CD4-positive, alpha-beta memory T cell (primary cell): ENCODE measurements around the gene TNNC2. TPM values are rescaled to one million over a fixed set of nuclear protein-coding genes. Genes with fewer than 3 reads are reported as not detected.
A peak's percentile ranks its signal among the peaks of the same experiment; 100 is the strongest.

Experiments used
- CTCF ChIA-PET: fragments of 350-600 bp; sonication (Branson Sonifier 250); formaldehyde crosslinking; loops from one replicate; lab custom pipeline; 2021; ENCODE audit warnings: inconsistent platforms; ENCODE audit not compliant: partially characterized antibody; lab: Charles Lee
- POLR2A ChIA-PET: fragments of 350-600 bp; sonication (Branson Sonifier 250); formaldehyde crosslinking; loops from one replicate; lab custom pipeline; 2021; ENCODE audit not compliant: partially characterized antibody; lab: Charles Lee
- DNase-seq, 5 donors: peaks; one replicate each; pipeline versions ENCODE4 v3.0.0 to v3.0.0-alpha.2; 2020 to 2022; ENCODE audit warnings: mixed read lengths in 1 of 5
- H3K27ac ChIP-seq: one replicate; pipeline ENCODE4 v1.7.0; 2013; ENCODE audit warnings: low read depth, low read length
- H3K27me3 ChIP-seq: 2 replicates; pipeline ENCODE4 v1.7.0; 2013; ENCODE audit warnings: mild to moderate bottlenecking, low read length, moderate library complexity; ENCODE audit not compliant: insufficient read depth
- H3K36me3 ChIP-seq: 2 replicates; pipeline ENCODE4 v1.7.0; 2013; ENCODE audit warnings: mild to moderate bottlenecking, low read length, moderate library complexity; ENCODE audit not compliant: insufficient read depth
- H3K4me1 ChIP-seq: 2 replicates; pipeline ENCODE4 v1.7.0; 2013; ENCODE audit warnings: mild to moderate bottlenecking, low read length, moderate library complexity; ENCODE audit not compliant: insufficient read depth
- H3K4me3 ChIP-seq, 2 donors: one replicate each; pipeline ENCODE4 v1.7.0; 2013; ENCODE audit warnings: low read length in 2 of 2, mild to moderate bottlenecking in 1 of 2
- H3K9me3 ChIP-seq, 2 donors: one replicate each; pipeline ENCODE4 v1.7.0; 2013; ENCODE audit warnings: low read length in 2 of 2, control low read depth in 1 of 2; ENCODE audit not compliant: control insufficient read depth in 1 of 2
- H3K27ac Mint-ChIP-seq, 7 donors: one replicate each; pipeline ENCODE4 v1.8.0; 2020 to 2021; ENCODE audit warnings: mixed read lengths in 7 of 7, mild to moderate bottlenecking in 6 of 7, inconsistent platforms in 3 of 7, moderate library complexity in 3 of 7
- H3K27me3 Mint-ChIP-seq, 2 donors: one replicate each; pipeline ENCODE4 v1.8.0; 2020 to 2021; ENCODE audit warnings: mixed read lengths in 2 of 2
- H3K36me3 Mint-ChIP-seq, 2 donors: one replicate each; pipeline ENCODE4 v1.8.0; 2020 to 2021; ENCODE audit warnings: mixed read lengths in 2 of 2, inconsistent platforms in 1 of 2, mild to moderate bottlenecking in 1 of 2
- H3K4me1 Mint-ChIP-seq, 4 donors: one replicate each; pipeline ENCODE4 v1.8.0; 2020 to 2021; ENCODE audit warnings: mixed read lengths in 4 of 4, mild to moderate bottlenecking in 1 of 4
- H3K4me3 Mint-ChIP-seq, 8 donors: one replicate each; pipeline ENCODE4 v1.8.0; 2020 to 2021; ENCODE audit warnings: mixed read lengths in 8 of 8, mild to moderate bottlenecking in 7 of 8, moderate library complexity in 6 of 8, inconsistent platforms in 3 of 8
- H3K9me3 Mint-ChIP-seq, 8 donors: one replicate each; pipeline ENCODE4 v1.8.0; 2020 to 2021; ENCODE audit warnings: mixed read lengths in 8 of 8, mild to moderate bottlenecking in 5 of 8, inconsistent platforms in 3 of 8, moderate library complexity in 1 of 8
- intact Hi-C: fragments of 100-400 bp; cut with micrococcal nuclease; formaldehyde crosslinking; loops from one replicate; pipeline ENCODE4 v1.15.1; 2023
- polyA plus RNA-seq, 2 donors: library from polyadenylated mRNA; unstranded; fragments of 300-500 nt; fragmentation: Illumina TruSeq; gene quantifications; one replicate each; pipeline ENCODE4 v1.2.3, GENCODE V29; 2021
- total RNA-seq, 2 experiments: library from RNA; stranded (reverse); gene quantifications; one replicate each; pipeline ENCODE4 v1.2.3, GENCODE V29; 2021

Gene TNNC2
- total and polyA plus RNA-seq, 4 experiments from 2014 or later = 0.61 to 0.67 TPM; not detected in 2

- H3K36me3 Mint-ChIP-seq = peaks cover 36 to 52% of the 10 kb centered on the region in 2 donors
- intact Hi-C loops = loop anchor here (10.0 kb wide), 1 partner anchor 55 kb away; the partner anchor contains the start of genes DNTTIP1 and WFDC3
- CTCF ChIA-PET = no interaction called here
Measured at GRCh38 chr20:45850238-45850637, 23.1 kb upstream of the TNNC2 start.

DNA sequence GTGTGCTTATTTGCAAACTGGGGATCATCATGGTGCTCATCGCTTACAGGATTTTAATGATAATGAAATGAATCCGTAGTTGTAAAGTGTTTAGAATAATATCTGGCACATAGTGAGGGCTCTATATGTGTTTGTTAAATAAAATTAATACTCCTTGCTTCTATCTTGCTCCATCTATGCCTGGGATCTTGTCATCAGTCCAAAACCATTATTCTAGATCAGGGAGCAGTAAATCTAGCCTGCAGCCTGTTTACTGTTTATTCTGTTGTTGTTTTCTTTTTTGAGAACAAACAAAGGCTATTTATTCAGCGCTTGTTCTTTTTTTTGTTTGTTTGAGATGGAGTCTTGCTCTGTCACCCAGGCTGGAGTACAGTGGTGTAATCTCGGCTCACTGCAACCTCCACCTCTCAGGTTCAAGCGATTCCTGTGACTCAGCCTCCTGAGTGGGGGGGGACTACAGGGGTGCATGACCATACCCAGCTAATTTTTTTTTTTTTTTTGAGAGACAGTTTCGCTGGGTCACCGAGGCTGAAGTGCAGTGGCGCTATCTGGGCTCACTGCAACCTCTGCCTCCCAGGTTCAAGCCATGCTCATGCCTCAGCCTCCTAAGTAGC is 22.0 kb upstream of the TNNC2 start:
- DNase-seq = no peak
- intact Hi-C loops = no loop called here
- peak overlapping the region in 2 of 7 donors; percentile 6 to 12 for H3K27ac Mint-ChIP-seq
- H3K27me3 Mint-ChIP-seq = no peaks in the 10 kb centered on the region
- Histone ChIP-seq H3K4me1 (no peaks in the 10 kb centered on the region), H3K27me3 (no peaks in the 10 kb centered on the region), H3K9me3 (no peaks in the 10 kb centered on the region), H3K36me3 (peaks cover 48% of the 10 kb centered on the region), H3K27ac (no peak overlapping the region), H3K4me3 (no peak overlapping the region)
- no peaks in the 10 kb centered on the region for H3K9me3 Mint-ChIP-seq
- H3K4me3 Mint-ChIP-seq = no peak overlapping the region
- ChIA-PET POLR2A (interaction anchor here (1.3 kb wide), 1 partner anchor 32 kb away, joined by 6 read pairs; the partner anchor contains the start of gene ZSWIM1), CTCF (interaction anchor here (0.6 kb wide), 1 partner anchor 112 kb away, joined by 3 read pairs; no protein-coding TSS in a partner anchor)
- H3K36me3 Mint-ChIP-seq = peaks cover 42 to 56% of the 10 kb centered on the region in 2 donors
- peaks cover 2 to 22% (median 6%) of the 10 kb centered on the region in 4 donors for H3K4me1 Mint-ChIP-seq

More at GRCh38 chr20:45850238-45850637, 23.1 kb upstream of the TNNC2 start:
- H3K27ac ChIP-seq = no peak overlapping the region
- POLR2A ChIA-PET = interaction anchor here (1.3 kb wide), 1 partner anchor 31 kb away, joined by 6 read pairs; the partner anchor contains the start of gene ZSWIM1
- no peaks in the 10 kb centered on the region for H3K27me3 ChIP-seq
- H3K9me3 ChIP-seq = no peaks in the 10 kb centered on the region
- H3K36me3 ChIP-seq = peaks cover 47% of the 10 kb centered on the region
- DNase-seq = no peak
- peaks cover 11% of the 10 kb centered on the region for H3K4me1 ChIP-seq
- peak overlapping the region in 2 of 7 donors; percentile 18 to 66 for H3K27ac Mint-ChIP-seq
- H3K9me3 Mint-ChIP-seq = no peaks in the 10 kb centered on the region
- H3K4me1 Mint-ChIP-seq = peaks cover 7 to 33% (median 9%) of the 10 kb centered on the region in 4 donors
- H3K27me3 Mint-ChIP-seq = no peaks in the 10 kb centered on the region
- no peak overlapping the region for H3K4me3 ChIP-seq
- H3K4me3 Mint-ChIP-seq = peak overlapping the region in 1 of 8 donors; percentile 6

- no peak for DNase-seq
- H3K36me3 Mint-ChIP-seq = peaks cover 38 to 57% of the 10 kb centered on the region in 2 donors
- H3K27ac Mint-ChIP-seq = no peak overlapping the region
- no peak overlapping the region for H3K4me3 Mint-ChIP-seq
- CTCF ChIA-PET = no interaction called here
- POLR2A ChIA-PET = no interaction called here
- H3K9me3 ChIP-seq = no peaks in the 10 kb centered on the region
- H3K27ac ChIP-seq = no peak overlapping the region
- H3K36me3 ChIP-seq = peaks cover 48% of the 10 kb centered on the region
- H3K27me3 ChIP-seq = no peaks in the 10 kb centered on the region
- H3K9me3 Mint-ChIP-seq = no peaks in the 10 kb centered on the region
- H3K4me1 ChIP-seq = no peaks in the 10 kb centered on the region
- no peak overlapping the region for H3K4me3 ChIP-seq
- H3K4me1 Mint-ChIP-seq = peaks cover under 1 to 16% (median 2%) of the 10 kb centered on the region in 4 donors
- intact Hi-C loops = no loop called here
- H3K27me3 Mint-ChIP-seq = no peaks in the 10 kb centered on the region
Measured at GRCh38 chr20:45848421-45848820, 21.3 kb upstream of the TNNC2 start.

- peak overlapping the region in 1 of 8 donors; percentile 31 for H3K4me3 Mint-ChIP-seq
- no peaks in the 10 kb centered on the region for H3K27me3 ChIP-seq
- H3K36me3 Mint-ChIP-seq = peaks cover 32 to 58% of the 10 kb centered on the region in 2 donors
- H3K4me1 Mint-ChIP-seq = peaks cover 0 to 6% (median 1%) of the 10 kb centered on the region in 4 donors
- intact Hi-C loops = no loop called here
- no peak overlapping the region for H3K4me3 ChIP-seq
- H3K9me3 ChIP-seq = no peaks in the 10 kb centered on the region
- ChIA-PET CTCF (no interaction called here), POLR2A (no interaction called here)
- H3K9me3 Mint-ChIP-seq = no peaks in the 10 kb centered on the region
- peaks cover 60% of the 10 kb centered on the region for H3K36me3 ChIP-seq
- no peak overlapping the region for H3K27ac ChIP-seq
- no peaks in the 10 kb centered on the region for H3K4me1 ChIP-seq
- H3K27me3 Mint-ChIP-seq = no peaks in the 10 kb centered on the region
- H3K27ac Mint-ChIP-seq = peak overlapping the region in 1 of 7 donors; percentile 22
- DNase-seq = no peak
Measured at GRCh38 chr20:45845452-45845851, 18.3 kb upstream of the TNNC2 start.

DNA sequence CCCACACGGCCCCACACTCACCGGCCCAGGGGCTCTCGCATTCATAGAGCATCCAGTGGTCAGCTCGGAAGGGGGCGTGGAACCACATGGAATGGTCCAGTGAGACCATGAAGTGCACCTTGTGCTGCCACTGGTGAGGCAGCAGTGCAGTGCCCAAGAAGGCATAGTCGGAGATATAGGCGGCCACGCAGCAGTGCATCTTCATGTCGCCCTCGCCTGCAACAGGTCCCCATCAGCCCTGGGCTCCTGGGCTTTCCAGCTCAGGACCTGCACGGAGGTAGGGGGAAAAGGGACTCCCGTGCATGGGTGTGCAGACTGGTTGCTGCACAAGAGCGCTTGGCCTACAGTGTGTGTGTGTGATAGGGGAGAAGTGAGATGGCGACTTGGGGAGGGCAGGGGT is 16.4 kb upstream of the TNNC2 start:
- no peaks in the 10 kb centered on the region for H3K27me3 Mint-ChIP-seq
- intact Hi-C loops = no loop called here
- H3K36me3 ChIP-seq = peaks cover 56% of the 10 kb centered on the region
- H3K4me3 Mint-ChIP-seq = no peak overlapping the region
- no peaks in the 10 kb centered on the region for H3K9me3 Mint-ChIP-seq
- H3K27ac Mint-ChIP-seq = peak overlapping the region in 2 of 7 donors; percentile 30 to 65
- H3K4me1 Mint-ChIP-seq = peaks cover 0 to 2% (median 0%) of the 10 kb centered on the region in 4 donors
- ChIA-PET CTCF (no interaction called here), POLR2A (no interaction called here)
- no peaks in the 10 kb centered on the region for H3K9me3 ChIP-seq
- no peak overlapping the region for H3K27ac ChIP-seq
- H3K4me3 ChIP-seq = no peak overlapping the region
- H3K27me3 ChIP-seq = no peaks in the 10 kb centered on the region
- DNase-seq = no peak
- H3K36me3 Mint-ChIP-seq = peaks cover 22 to 49% of the 10 kb centered on the region in 2 donors
- no peaks in the 10 kb centered on the region for H3K4me1 ChIP-seq

- Histone ChIP-seq H3K4me1 (no peaks in the 10 kb centered on the region), H3K27me3 (no peaks in the 10 kb centered on the region), H3K4me3 (no peak overlapping the region), H3K36me3 (peaks cover 50% of the 10 kb centered on the region), H3K27ac (no peak overlapping the region), H3K9me3 (no peaks in the 10 kb centered on the region)
- intact Hi-C loops = no loop called here
- POLR2A ChIA-PET = interaction anchor here (0.8 kb wide), 1 partner anchor 17 kb away, joined by 3 read pairs; no protein-coding TSS in a partner anchor
- CTCF ChIA-PET = no interaction called here
- DNase-seq = no peak
- H3K27me3 Mint-ChIP-seq = no peaks in the 10 kb centered on the region
- no peaks in the 10 kb centered on the region for H3K4me1 Mint-ChIP-seq
- H3K36me3 Mint-ChIP-seq = peaks cover 17 to 43% of the 10 kb centered on the region in 2 donors
- no peaks in the 10 kb centered on the region for H3K9me3 Mint-ChIP-seq
- H3K4me3 Mint-ChIP-seq = no peak overlapping the region
- peak overlapping the region in 1 of 7 donors; percentile 35 for H3K27ac Mint-ChIP-seq
Measured at GRCh38 chr20:45842169-45842812, 15.2 kb upstream of the TNNC2 start.
